Activated CD4-positive, alpha-beta T cell treated with anti-CD3 and anti-CD28 coated beads, Interleukin-2, amount 50 U/mL, for 48 hours (primary cell): ENCODE data around the gene PEX19.
A peak's percentile ranks its signal among the peaks of the same experiment; 100 is the strongest.

Experiments used
- DNase-seq, 2 experiments: peaks; one replicate each; pipeline ENCODE4 v3.0.0-alpha.2; 2020

PEX19 gene

DNA sequence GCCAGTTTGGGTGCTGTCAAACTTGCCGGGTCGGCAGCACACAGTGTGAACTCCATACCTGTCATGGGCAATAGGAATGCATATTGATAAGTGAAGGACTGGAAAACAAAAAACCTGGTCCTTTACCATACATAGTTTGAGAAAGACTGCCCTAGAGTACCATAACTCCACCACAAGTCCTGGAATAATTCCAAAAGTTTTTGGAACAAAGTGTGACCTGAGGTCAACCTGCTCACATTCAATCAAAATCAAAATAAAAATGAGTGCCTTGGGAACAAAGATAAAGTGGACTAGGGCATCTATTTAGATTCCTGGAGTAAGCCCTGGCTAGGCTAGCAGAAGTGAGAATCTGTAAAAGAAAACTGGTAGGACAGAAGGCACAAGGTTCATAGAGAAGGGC lies 7.6 kb downstream of the PEX19 start:
- no peak for DNase-seq

DNA sequence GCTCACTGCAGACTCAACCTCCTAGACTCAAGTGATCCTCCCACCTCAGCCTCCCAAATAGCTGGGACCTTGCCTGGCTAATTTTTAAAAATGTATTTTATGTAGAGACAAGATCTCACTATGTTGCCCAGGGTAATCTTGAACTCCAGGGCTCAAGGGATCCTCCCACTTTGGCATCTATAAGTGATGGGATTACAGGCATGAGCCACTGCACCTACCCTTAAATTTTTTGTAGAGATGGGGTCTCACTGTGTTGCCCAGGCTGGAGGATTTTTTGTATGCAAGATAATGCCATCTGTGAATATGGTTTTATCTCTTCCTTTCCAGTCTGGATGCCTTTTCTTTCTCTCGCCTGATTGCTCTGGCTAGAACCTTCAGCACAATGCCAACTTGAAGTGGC lies 13.9 kb downstream of the PEX19 start:
- no peak for DNase-seq

DNA sequence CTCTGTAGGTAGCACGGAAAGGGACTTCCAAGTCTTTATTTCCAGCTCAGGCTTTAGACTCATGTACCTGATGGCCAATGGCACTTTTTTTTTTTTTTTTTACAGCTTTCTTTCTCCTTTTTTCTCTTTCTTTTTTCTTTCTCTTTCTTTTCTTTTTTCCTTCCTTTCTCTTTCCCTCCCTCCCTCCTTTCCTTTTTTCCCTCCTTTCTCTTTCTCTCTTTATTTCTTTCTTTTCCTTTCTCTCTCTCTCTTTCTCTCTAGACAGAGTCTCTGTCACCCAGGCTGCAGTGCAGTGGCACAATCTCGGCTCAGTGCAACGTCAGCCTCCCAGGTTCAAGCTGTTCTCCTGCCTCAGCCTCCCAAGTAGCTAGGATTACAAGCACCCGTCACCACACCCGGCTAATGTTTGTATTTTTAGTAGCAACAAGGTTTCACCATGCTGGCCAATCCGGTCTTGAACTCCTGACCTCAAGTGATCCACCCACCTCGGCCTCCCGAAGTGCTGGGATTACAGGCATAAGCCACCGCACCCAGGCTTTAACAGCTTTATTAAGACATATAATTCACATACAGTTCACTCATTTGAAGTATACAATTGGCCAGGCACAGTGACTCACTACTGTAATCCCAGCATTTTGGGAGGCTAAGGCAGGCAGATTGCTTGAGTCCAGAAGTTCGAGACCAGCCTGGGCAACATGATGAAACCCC lies 17.5 kb downstream of the PEX19 start:
- DNase-seq, result no peak

DNA sequence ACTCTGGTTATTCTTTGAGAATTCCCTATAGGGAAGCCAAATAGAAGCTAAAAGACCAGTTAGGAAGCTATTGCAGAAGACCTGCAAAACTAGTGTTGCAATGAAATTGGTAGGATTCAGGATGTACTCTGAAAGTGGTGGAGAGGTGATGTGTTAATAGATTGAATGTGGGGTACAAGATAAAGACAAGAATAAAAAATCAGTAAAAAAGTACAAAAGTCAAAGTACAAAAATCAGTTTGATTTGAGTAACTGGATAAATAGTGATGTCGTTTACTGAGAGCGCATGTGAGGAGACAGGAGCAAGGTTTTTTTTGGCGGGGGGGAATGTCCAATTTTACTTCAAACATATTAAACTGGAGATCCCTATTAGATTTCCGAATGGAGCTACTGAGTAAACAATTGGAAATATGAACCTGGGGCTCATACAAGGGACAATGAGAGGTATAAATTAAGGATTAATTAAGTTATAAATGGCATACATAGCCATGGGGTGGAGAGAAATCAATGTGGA lies 20.1 kb downstream of the PEX19 start:
- no peak for DNase-seq

DNA sequence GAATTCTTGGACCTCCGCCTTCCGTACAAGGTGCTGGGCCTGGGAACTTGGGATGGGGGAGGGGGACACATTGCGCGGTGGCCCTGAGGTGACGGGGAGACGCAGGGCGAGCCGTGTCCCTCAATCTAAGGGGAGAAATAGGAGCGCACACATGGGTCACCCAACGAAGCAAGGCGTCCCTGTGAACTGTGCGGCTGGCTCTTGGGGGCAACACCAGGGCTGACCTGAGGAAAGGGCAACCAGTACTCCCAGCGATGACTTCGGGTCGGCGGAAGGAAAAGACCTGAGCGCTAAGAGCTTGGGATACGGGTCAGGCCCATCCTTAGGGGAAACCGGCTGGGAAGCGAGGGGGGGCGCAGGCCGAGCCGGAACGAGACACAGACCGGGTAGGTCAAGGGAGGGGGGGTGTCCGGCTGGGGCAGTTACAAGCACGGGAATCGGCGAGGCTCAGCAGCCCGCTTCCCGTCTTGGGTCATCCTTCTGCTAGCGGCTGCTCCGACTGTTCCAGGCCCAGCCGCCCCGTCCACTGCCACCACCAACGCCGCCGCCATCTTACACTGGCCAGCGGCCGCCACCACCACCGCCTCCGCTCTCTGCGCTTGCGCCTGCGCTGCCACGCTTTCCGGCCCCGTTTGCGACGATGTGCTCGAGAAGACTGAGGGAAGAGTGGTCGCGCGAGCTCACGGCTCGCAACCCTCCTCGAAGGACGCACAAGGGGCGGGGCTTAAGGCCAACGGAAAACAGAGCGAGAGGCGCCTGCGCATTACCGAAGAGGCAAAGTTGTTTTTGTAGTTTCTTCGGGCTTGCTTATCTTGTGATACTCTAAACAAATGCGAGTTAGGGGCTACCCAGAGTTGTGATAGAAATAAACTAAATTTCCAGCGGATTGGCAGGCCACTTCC lies 22.8 kb downstream of the PEX19 start, which contains the start of gene DCAF8:
DCAF8 (minus strand) TSS at position 657 of the 902 bp plus-strand sequence. CDS start 18,541 bp downstream, outside the sequence.
- DNase-seq, result peak; percentile 97 to 98

DNA sequence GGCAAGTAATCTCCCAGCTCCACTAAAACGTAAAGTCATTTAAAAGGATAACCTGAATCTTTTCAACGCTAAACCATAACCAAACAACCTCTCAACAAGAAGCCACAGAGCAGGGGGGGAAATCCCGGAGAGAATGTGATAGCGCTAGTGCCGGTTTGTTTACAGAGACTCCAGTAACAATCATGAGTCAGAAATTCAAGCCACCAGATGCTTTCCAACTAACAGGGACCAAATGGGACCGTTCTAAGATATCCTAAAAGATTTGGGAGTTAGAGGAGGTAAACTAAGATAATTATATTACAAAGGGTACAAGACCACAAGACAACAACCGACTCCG lies 23.4 kb downstream of the PEX19 start:
- DNase-seq, result peak; percentile 66 to 79

DNA sequence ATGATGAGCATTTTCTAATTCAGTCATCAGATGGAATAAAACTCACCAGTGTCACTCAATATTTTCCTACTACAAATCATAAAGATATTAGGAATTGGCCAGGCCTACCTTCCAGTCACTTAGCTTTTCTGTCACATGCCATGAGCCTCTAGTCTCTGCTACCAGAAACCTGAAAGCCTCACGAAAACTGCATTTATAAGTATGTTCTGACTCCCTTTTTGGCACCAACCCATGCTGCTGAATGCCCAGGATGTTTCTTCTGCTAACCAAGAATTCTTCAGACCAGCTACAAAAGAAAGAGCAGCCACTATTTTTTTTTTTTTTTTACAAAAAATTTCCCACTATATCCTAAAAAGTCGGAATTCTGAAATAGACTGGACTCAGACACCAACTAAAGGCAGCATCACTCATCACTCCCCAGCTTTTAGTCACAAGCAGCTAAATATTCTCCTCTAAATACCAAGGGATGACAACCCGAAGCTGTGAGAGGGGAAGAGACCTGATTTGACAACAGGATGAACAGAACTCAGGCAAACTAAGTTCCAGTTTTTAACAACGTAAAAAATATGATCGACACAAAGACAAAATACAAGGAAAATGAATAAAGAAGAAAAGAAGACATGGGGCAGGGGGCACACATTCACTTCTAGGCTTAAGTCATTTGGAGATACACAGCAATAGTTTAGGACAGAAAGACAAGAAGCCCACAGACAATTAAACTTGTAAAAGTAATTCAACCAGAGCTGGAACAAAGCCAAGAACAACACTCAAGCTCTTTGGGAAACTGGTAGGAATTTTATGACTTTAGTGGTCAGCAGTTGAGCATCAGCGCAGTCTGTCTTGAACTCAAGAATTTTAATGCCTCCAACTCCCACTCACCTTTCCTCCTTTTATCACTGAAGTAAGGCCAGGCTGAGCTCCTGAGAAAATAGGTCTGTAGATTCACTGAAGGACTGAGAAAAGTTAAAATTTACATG lies 24.2 kb downstream of the PEX19 start:
- DNase-seq, result no peak

DNA sequence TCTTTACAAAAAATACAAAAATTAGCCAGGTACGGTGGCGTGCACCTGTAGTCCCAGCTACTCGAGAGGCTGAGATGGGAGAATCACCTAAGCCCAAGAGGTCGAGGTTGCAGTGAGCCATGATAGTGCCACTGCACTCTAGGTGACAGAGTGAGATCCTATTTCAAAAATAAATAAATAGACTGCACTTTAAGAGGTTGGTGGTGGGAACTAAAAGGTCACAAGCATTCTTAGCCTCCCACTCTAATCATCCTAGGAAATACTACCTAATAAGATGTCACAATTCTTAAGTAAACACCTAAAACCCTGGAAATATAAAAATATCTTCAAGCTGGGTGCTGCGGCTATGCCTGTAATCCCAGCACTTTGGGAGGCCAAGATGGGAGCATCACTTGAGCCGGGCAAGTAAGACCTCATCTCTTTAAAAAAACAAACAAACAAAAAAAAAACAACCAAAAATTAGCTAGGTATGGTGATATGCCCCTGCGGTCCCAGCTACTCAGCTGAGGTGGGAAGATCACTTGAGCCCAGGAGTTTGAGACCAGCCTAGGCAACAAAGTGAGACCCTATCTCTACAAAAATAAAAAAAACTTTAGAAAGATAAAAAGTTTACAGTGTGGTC lies 26.6 kb downstream of the PEX19 start:
- no peak for DNase-seq

DNA sequence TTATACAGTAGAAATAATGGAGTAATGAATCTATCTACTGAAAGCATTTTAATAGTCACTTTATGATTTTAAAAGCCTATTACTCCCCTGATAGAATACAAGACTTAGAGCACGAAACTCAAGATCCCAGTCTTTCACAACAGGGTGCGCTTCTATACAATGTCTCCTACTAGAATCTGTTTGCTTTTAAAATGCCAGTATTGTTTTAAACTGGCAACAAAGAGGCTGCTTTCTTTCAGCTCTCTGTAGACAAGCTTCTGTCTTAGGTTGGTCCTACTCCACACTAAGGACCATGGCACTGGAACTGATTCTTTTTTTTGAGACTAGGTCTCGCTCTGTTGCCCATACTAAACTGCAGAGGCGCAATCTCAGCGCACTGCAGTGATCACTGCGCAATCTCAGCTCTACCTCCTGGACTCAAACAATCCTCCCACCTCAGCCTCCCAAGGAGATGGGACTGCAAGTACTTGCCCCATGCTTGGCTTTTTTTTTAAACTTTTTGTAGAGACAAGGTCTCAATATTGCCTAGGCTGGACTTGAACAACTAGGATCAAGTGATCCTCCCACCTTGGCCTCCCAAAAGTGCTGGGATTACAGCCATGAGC lies 27.4 kb downstream of the PEX19 start:
- DNase-seq, result no peak

DNA sequence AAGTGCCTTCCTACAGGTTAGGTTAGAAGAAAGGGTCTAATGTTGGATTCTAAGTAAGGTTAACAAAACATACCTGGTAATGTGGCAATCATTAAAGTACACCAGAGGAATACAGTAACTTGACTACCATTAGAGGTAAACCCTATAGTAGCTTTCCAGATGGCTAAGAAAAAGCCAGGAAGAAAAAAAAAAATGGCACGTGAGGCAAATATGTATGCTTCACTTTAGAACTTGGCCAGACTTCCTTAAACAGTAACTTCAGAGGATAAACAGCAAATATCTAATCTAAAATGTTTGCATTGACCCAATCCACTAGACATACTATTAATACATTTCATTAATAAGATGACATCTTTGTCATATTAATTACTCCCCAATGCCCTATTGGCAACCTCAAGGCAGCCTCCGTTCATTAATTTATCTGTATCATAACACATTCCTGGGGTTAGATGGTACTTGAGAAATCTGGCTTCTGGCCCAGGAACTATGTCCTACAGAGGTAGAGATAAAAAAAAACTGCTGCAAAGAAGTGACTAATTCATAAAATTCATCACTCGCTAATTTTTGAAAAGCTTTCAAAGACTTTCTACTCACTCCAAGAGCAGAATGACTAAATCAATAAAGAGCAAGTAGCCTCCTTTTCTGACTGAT lies 28.4 kb downstream of the PEX19 start:
- DNase-seq, result no peak

DNA sequence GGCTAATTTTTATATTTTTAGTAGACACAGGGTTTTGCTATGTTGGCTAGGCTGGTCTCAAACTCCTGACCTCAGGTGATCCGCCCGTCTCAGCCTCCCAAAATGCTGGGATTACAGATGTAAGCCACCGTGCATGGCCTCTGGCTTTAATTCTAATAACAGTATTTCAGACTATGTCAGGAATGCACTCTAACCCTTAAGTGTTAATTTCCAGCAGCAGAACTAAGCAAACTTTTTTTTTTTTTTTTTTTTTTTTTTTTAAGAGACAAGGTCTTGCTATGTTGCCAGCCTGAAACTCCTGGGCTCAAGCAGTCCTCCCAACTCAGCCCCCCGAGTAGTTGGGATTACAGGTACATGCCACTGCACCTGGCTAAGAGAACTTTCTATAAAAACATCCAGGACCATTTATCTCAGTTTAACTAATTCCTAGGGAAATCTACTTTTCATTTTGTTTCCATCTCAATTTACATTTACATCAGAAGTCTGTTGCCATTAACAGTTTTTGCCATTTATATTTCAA lies 29.1 kb downstream of the PEX19 start:
- DNase-seq, result no peak

DNA sequence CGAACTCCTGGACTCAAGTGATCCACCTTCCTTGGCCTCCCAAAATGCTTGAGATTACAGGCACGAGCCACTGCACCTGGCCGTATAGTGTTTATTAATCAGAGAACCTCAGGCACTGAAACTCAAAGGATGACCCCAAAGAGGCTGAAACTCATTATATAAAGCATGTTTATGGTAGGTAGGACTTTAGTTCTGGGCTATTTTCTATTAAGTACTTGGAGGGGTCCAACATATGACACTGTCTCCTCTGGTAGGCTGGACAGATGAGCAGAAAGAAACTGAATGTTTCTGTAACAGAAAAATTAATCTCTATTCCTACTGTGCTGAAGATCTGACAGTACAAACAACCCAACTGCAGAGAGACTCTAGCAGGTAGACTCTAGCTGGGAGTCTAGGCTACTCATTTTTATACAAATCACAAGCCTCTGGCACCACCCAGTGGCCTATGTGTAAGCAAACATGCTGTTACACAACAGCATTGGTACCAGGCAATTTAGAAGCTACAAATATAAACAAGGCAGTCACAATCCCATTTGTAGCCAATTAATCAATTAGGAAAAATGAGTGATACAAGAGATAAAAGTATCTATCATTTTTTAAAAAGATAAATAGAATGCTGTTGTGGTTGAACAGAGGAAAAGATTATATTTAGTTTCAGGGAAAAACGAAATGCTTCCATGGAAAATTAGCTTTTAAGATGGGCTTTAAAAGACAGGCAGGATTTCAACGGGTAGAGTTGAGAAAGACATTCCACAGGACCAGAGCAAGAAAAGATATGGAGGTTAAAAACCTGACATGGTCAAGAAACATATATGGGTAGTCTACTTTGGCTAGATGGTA lies 33.0 kb downstream of the PEX19 start:
- peak; percentile 29 to 54 for DNase-seq

DNA sequence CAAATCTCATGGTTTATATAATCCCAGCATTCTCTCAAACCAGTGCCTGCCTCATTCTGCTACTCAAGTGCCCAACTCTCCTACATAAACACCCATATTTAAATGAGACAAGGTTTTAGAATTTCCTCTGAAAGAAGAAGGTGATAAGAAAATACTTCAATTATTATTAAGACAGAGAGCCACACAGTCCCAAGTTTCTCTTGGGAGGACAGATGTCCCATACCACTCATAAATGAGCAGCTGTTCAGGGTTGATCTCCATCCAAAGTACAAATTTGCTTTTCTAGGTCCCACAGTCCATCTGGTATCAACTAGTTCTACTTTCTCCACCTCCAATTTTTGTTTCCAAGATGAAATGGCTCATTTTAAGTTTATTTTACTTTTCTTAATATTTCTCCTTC lies 33.9 kb downstream of the PEX19 start:
- DNase-seq, result no peak

DNA sequence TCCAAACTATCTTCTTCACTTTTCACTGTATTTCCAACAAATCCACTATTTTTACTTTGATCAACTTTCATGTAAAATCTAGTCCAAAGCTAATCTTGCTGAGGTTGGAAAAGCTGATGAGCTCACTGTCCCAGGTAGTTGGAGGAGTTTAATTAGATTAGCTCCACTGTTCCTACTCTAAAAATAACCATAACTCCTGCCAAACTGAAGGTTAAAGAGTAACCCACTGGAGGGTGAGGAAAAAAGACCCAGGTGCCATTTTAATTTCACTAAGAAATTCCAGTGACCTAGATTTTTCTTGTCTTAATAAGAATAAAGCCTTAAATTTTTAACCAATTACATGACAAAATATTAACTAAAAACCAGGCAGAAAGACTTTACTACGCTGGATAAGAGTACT lies 37.9 kb downstream of the PEX19 start:
- DNase-seq, result no peak

DNA sequence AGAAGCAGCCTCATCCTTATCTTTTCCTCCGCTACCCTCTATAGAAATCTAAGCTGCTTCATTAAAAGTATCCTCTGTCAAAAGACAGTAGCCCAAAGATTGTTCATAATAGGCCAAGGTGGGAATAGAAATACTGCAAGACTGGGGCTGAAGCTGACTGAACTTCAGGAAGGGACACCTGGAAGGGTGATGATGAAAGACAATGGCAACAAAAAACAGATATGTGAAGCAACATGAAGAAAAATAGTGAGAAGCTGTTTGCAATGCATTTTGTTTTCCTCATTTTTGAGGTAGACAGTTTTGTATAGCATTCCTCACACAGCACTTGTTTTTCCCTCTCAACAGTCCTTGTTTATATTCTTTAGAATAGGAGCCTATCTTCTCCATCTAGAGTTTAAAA lies 39.5 kb downstream of the PEX19 start:
- no peak for DNase-seq

DNA sequence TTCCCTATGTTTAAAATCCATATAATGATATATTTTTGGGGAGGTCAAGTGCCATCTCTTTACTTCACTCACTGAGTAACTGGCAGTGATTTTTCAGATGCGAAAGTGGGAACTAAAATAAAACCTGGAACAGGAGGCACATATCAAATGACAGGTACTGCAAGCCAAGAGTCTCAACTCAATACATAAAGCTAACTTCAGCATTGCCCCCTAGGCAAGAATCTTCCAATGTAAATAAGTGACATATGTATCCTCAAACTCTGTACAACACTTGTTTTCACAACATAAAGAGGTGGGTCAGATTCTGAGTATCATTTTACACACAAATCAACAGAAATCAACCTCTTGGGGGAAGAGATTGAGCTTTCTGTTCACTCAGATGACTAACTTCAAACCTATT lies 40.7 kb downstream of the PEX19 start:
- DNase-seq, result no peak

DNA sequence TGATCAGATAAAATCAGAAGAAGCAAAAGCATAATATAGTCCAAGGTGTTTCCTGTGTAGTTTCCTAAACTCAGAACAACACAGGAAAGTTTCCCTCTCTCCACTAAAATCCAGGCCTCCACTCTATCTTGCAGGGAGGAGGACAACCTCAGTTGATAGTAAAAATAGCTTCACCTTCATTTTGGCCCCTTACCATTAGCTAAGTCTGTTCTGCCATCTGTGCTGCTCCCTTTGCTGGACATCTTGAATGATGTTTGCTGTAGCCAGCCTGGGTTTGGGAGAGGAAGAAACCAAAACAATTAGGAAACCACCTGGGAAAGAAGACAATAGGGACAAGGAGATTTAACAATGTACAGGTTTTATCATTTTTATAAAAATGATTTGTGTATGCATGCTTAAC lies 41.2 kb downstream of the PEX19 start:
- DNase-seq, result no peak

DNA sequence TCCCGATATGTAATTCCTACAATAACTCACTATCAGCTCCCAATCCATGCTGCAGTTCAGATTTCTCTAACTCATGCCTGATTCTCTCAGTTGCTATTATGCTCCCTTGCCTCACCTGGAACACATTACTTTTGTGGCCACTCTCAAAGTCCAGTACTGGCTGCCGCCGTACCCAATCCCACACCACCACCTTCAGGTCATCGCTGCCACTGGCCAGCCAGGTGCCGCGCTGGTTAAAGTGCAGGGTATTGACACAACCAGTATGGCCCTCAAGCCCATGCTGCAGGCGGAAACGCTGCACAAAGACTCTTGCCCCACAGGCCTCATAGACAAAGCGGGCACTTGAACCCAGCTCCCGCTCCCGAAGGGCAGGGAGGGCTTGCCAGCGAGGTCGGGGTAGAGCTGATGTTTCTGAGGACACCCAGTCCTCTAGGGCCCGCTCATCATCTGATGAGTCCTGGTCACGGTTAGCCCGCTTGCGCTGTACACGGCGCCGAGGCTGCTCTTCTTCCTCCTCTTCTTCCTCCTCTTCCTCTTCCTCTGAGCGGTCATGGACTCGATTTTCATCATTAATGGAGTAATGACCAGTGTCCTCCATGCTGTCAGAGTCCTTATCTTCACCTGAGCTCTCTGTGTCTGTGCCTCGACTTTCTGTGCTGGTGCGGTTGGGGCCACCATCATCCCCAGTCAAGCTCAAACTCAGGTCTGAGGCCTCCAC lies 45.2 kb downstream of the PEX19 start:
- no peak for DNase-seq

DNA sequence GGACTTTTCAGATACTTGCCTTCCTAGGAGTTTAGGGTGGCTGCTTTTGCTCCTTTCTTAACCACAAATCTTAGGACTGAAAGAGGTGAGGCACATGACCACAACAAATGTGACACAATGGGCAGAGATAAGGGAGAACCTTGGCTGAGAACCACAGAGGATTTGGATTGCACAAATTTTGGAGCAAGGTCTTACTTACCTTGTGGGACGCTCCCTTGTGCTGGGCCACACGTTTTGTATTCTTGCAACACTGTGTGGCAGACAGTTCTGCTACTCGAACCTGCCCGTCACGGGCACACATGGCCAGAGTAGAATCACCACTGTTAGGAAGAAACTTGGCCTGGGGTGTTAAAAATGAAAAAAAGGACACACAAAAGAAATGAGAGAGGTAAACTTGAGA lies 46.5 kb downstream of the PEX19 start:
- DNase-seq, result no peak

DNA sequence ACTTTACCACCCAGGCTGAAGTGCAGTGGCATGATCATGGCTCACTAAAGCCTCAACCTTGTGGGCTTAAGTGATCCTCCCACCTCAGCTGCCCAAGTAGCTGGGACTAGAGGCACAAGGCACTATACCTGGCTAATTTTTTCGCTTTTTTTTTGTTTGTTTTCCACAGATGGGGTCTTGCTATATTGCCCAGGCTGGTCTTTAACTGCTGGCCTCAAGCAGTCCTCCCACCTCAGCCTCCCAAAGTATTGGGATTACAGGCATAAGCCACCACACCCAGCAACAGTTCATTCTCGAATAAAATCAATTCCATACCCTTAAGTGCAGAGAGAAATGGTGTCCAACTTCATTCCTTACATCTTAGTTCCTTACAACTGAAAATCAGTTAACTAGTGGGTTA lies 47.4 kb downstream of the PEX19 start:
- DNase-seq, result no peak
